ENCODE results near the gene SAA4.

DNA sequence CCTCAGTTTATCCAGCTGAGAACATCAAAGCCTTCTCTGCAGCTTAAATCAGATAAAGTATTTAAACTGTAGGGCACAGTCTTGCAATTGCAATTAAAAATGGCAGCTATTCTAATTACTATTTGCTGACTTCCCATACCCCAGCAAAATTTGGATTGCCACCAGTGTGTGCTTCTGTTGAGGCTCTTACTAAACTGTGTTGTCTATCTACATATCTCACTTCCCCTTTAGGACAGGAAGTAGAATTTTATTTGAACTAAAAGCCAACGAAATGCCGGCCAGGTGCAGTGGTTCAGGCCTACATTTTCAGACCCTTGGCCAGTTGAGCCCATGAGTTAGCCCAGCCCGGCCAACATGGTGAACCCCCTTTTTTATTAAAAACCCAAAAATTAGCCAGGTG lies 7.1 kb downstream of the SAA4 start:
- TF ChIP-seq, protein P1, sequence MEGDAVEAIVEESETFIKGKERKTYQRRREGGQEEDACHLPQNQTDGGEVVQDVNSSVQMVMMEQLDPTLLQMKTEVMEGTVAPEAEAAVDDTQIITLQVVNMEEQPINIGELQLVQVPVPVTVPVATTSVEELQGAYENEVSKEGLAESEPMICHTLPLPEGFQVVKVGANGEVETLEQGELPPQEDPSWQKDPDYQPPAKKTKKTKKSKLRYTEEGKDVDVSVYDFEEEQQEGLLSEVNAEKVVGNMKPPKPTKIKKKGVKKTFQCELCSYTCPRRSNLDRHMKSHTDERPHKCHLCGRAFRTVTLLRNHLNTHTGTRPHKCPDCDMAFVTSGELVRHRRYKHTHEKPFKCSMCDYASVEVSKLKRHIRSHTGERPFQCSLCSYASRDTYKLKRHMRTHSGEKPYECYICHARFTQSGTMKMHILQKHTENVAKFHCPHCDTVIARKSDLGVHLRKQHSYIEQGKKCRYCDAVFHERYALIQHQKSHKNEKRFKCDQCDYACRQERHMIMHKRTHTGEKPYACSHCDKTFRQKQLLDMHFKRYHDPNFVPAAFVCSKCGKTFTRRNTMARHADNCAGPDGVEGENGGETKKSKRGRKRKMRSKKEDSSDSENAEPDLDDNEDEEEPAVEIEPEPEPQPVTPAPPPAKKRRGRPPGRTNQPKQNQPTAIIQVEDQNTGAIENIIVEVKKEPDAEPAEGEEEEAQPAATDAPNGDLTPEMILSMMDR (IDR thresholded peaks at IDR 0.05; ENCODE audit: low read depth, low read length) = no peak
- TF ChIP-seq EZH2phosphoT487 (IDR thresholded peaks at IDR 0.05; ENCODE audit: low read depth) = no peak

Measured in OCI-LY3 (cell line).